Skeletal muscle tissue (tissue), 4 donors: ENCODE data around the gene EMC10. TPM values are rescaled to one million over a fixed set of nuclear protein-coding genes. Genes with fewer than 3 reads are reported as not detected.
A peak's percentile ranks its signal among the peaks of the same experiment; 100 is the strongest.

Experiments
- H3K27ac ChIP-seq: one replicate; pipeline ENCODE4 v1.7.0; 2013; ENCODE audit warnings: mild to moderate bottlenecking, low read depth, low read length, inconsistent platforms
- H3K27me3 ChIP-seq, 3 donors: one replicate each; pipeline ENCODE4 v1.7.0; 2013; ENCODE audit warnings: low read length in 3 of 3; ENCODE audit not compliant: control insufficient read depth in 3 of 3, insufficient read depth in 3 of 3
- H3K36me3 ChIP-seq, 3 donors: one replicate each; pipeline ENCODE4 v1.7.0; 2013; ENCODE audit warnings: low read length in 3 of 3; ENCODE audit not compliant: control insufficient read depth in 3 of 3, insufficient read depth in 3 of 3
- H3K4me1 ChIP-seq, 3 donors: one replicate each; pipeline ENCODE4 v1.7.0; 2013; ENCODE audit warnings: low read length in 3 of 3, mild to moderate bottlenecking in 3 of 3; ENCODE audit not compliant: control insufficient read depth in 3 of 3, insufficient read depth in 3 of 3
- H3K4me3 ChIP-seq, 3 donors: one replicate each; pipeline ENCODE4 v1.7.0; 2013; ENCODE audit warnings: low read length in 3 of 3
- H3K9ac ChIP-seq, 3 donors: one replicate each; pipeline ENCODE4 v1.7.0; 2013; ENCODE audit warnings: low read length in 3 of 3, mild to moderate bottlenecking in 3 of 3, moderate library complexity in 2 of 3, low read depth in 1 of 3
- H3K9me3 ChIP-seq, 3 donors: one replicate each; pipeline ENCODE4 v1.7.0; 2013; ENCODE audit warnings: low read length in 3 of 3; ENCODE audit not compliant: control insufficient read depth in 3 of 3
- total RNA-seq: library from RNA; depleted of rRNA; stranded (reverse); fragments of >200 nt; gene quantifications from one replicate; pipeline ENCODE4 v1.2.3, GENCODE V29; 2014
- donor health status: Osteomylitis.

The EMC10 gene
- total RNA-seq, 1 donor from 2014 or later = 29.2 TPM

DNA sequence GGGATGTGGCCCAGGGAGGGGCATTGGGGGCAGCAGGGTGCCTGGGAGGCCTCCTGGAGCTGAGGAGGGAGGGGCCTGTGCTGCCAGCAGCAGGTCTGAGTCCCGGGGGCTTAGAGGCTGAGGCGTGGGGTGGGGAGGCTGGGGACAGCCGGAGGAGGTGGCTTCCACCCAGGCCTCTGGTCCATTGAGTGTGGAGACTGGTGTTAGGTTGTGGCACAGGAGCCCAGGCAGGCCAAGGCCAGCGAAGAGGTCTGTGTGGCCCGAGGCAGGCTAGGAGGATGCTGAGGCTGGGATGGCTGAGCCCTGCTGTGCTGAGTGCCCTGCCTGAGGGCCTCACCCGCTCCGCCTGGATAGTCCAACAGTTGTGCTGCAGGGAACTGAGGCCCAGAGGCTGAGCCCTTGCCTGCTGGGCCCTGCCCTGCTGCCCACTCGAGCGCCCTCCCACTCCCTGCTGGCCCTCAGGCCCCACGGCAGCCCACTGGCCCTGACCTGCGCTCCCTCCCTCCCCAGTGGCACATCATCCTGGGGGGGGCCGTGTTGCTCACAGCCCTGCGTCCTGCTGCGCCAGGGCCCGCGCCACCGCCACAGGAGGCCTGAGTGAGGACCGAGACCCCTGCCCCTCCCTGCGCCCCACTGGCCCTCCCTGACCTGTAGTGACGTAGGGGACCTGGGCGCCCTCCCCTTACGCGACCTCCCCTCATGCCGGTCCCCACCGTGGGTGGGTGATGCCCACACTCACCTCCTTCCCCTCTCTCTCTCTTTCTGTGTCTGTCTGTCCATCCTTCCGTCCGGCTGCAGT lies 5.2 kb downstream of the EMC10 start:
- Histone ChIP-seq H3K4me1 (peaks cover 13 to 37% (median 15%) of the 10 kb centered on the region in 3 donors), H3K4me3 (no peak overlapping the region), H3K27ac (no peak overlapping the region), H3K27me3 (no peaks in the 10 kb centered on the region), H3K9ac (no peak overlapping the region), H3K36me3 (peaks cover 33 to 41% (median 38%) of the 10 kb centered on the region in 3 donors), H3K9me3 (no peaks in the 10 kb centered on the region)

DNA sequence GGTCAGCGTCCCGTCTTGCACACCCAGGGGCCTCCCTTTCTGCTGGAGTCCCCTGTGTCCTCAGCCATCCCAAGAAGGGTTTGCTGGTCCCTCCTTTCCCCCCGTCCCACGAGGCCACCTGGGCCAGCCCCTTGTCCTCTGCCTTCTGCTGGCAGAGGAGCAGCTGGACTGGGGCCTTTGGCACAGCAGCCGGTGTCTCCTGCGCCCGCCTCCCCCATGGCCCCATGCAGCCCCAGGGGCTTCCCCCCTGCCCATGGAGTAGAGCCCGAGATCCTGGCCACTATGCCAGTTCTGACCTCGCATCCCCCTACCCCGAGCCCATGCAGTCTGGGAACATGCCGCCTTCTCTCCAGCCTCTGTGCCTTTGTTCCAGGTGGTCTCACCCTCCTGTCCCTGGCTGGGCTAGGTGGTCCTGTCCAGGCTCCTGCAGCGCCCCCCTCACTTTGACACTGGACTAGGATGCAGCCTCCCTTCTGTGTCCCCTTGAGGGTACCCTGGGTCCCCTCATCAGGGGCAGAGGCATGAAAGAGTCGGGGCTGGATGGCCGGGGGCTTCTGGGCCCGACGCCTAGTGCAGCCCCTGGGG lies 6.1 kb downstream of the EMC10 start:
- peaks cover 6 to 37% (median 14%) of the 10 kb centered on the region in 3 donors for H3K4me1 ChIP-seq
- no peaks in the 10 kb centered on the region for H3K27me3 ChIP-seq
- no peak overlapping the region for H3K27ac ChIP-seq
- no peak overlapping the region for H3K4me3 ChIP-seq
- peaks cover 0 to 4% (median 0%) of the 10 kb centered on the region in 3 donors for H3K9me3 ChIP-seq
- H3K36me3 ChIP-seq = peaks cover 42 to 47% (median 45%) of the 10 kb centered on the region in 3 donors
- peak overlapping the region in 1 of 3 donors; percentile 45 for H3K9ac ChIP-seq

DNA sequence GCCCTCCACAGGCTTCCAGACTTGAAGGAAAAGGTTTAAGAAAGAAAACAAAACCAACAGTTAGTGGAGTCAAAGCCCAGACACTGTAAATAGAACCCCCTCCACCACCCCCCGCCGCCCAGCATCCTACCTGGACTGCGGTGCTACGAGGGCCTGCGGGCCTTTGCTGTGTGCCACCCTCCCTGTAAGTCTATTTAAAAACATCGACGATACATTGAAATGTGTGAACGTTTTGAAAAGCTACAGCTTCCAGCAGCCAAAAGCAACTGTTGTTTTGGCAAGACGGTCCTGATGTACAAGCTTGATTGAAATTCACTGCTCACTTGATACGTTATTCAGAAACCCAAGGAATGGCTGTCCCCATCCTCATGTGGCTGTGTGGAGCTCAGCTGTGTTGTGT lies 6.6 kb downstream of the EMC10 start:
- Histone ChIP-seq H3K36me3 (peaks cover 44 to 47% (median 46%) of the 10 kb centered on the region in 3 donors), H3K4me3 (no peak overlapping the region), H3K9me3 (peaks cover 0 to 4% (median 0%) of the 10 kb centered on the region in 3 donors), H3K4me1 (peaks cover 2 to 32% (median 11%) of the 10 kb centered on the region in 3 donors), H3K27ac (no peak overlapping the region), H3K27me3 (no peaks in the 10 kb centered on the region), H3K9ac (peak overlapping the region in 1 of 3 donors; percentile 45)

DNA sequence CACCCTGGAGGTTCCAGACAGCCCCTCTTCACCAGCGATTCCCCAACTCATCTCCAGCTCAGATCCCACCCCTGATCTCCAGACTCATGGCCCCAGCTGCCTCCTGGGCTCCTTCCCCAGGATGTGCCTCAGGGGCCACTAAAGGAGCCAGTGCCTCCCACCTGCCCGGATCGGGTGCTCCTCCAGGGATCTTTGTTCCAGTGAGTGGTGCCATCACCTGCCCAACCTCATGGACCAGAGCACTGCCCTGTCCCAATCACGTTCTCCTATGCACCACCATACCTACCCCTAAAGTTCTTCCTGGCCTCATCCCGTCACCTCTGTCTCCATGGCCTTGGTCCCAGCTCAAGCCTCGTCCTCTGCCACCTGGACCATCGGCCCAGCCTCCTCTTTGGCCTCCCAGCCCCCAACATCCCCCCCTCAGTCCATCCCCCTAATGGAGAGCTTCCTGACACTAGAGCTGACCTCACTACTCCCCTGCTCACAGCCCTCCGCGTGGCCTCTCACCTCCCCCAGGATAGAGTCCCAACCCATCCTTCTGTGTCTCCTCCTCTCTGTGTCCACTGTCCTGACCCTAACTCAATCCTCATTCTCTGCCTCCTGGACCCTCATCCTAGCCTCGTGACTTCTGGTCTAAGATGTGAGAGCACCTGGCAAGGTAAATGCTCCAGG lies 9.1 kb downstream of the EMC10 start:
- peaks cover 0 to 5% (median 0%) of the 10 kb centered on the region in 3 donors for H3K9me3 ChIP-seq
- peaks cover 24 to 27% (median 26%) of the 10 kb centered on the region in 3 donors for H3K36me3 ChIP-seq
- H3K4me1 ChIP-seq = peaks cover 8 to 33% (median 16%) of the 10 kb centered on the region in 3 donors
- no peaks in the 10 kb centered on the region for H3K27me3 ChIP-seq
- no peak overlapping the region for H3K9ac ChIP-seq
- H3K4me3 ChIP-seq = no peak overlapping the region
- H3K27ac ChIP-seq = peak overlapping the region; percentile 36

DNA sequence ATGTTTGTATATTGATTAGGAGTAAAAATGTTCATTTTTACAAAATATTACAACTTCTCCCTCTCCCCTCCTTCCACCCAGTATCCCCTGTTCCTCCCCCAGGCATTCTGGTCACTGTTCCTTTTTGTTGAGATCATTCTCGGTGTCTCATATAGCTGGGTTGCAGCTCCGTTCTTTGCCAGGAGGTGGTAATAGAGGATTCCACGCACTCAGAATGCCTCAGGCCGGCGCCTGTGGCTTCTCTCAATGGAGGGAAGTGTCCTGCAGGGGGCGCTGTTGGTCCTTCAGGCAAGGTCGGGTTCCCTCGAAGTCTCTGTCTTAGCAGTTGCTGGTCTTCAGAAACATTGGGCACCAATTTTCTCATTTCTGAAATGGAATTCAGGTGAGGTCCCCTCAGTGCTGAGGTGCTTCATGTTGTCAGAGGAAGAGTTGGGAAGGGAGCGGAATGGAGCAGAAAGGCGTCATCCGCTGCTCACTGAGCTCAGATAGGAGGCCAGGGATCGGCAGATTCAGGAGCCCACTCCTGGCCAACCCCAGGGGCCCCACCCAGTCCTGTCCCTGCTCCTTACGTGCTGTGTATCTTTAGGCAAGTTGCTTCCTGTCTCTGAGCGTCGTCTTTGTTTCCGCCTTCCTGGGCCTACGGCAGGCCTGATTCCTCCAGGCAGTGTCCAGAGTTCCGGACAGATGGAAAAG lies 10.7 kb downstream of the EMC10 start:
- peaks cover 16 to 48% (median 26%) of the 10 kb centered on the region in 3 donors for H3K4me1 ChIP-seq
- peaks cover 0 to 7% (median 0%) of the 10 kb centered on the region in 3 donors for H3K9me3 ChIP-seq
- H3K4me3 ChIP-seq = no peak overlapping the region
- H3K9ac ChIP-seq = no peak overlapping the region
- peak overlapping the region; percentile 36 for H3K27ac ChIP-seq
- no peaks in the 10 kb centered on the region for H3K27me3 ChIP-seq
- H3K36me3 ChIP-seq = peaks cover 17 to 21% (median 19%) of the 10 kb centered on the region in 3 donors

DNA sequence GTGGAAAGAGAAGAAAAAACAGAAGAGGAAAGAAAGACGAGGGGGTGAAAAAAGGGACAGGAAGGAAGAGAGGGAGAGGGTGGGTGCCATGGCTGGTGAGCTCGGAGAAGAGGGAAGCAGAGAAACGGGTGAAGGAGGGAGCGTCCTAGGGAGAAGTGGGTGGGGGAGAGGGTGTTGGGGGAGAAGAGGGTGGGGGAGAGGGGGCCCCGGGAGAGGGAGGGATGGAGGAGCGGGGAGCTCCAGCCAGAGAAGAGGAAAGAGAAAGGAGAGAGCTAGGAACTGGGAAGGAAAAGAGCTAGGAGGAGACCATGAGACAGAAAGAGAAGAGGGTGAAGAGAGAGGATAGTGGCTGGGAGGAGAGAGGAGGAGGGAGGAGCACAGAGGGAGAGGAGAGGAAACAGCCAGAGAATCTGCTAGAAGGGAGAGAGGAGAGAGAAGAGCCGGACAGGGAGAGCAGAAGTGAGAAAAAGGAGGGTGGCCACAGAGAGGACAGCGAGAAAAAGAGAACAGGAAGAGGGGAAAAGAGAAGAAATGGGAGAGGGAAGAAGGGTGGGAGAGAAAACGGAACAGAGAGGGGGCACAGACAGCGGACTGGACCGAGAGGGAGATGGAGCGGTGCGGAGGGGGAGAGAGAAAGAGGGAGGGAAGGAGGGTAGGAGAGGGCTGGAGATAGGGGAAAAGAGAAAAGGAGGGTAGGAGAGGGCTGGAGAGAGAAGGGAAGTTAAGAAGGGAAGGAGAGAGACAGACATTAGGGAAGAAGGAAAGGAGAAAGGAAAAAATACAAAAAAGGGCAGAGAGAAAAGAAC lies 12.3 kb downstream of the EMC10 start:
- Histone ChIP-seq H3K36me3 (peaks cover 15 to 17% (median 15%) of the 10 kb centered on the region in 3 donors), H3K9ac (peak overlapping the region in 1 of 3 donors; percentile 69), H3K27me3 (no peaks in the 10 kb centered on the region), H3K4me1 (peaks cover 16 to 48% (median 30%) of the 10 kb centered on the region in 3 donors), H3K9me3 (peaks cover 0 to 7% (median 0%) of the 10 kb centered on the region in 3 donors), H3K27ac (peak overlapping the region; percentile 69), H3K4me3 (no peak overlapping the region)

DNA sequence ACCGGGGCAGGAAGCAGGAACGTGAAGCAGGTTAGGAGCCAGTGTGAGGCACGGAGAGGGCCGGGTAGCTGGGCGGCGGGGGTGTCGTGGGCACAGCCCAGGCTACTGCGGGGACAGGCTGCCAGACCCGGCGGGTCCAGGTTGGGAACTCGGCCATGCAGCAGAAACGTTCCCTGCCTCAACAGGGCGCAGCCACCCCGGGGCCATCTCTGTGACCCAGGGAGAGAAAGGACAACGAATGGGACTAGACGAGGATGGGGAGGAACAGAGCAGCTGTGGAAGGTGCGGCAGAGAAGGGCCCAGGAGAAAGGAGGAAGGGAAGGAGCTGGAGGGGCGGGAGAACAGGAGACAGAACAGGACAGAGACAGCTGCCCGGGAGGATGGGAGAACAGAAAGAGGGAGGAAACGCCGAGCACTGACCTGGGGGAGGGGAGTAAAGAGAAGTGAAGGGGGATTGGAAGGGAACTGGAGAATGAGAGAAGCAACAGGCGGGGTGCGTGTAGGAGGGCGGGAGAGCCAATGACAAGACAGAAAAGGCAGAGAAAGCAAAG lies 13.2 kb downstream of the EMC10 start:
- Histone ChIP-seq H3K27me3 (no peaks in the 10 kb centered on the region), H3K9me3 (peaks cover 0 to 7% (median 0%) of the 10 kb centered on the region in 3 donors), H3K4me1 (peaks cover 16 to 48% (median 30%) of the 10 kb centered on the region in 3 donors), H3K27ac (peak overlapping the region; percentile 69), H3K9ac (peak overlapping the region in 1 of 3 donors; percentile 69), H3K4me3 (peak overlapping the region in 1 of 3 donors; percentile 36), H3K36me3 (peaks cover 13 to 17% (median 15%) of the 10 kb centered on the region in 3 donors)

DNA sequence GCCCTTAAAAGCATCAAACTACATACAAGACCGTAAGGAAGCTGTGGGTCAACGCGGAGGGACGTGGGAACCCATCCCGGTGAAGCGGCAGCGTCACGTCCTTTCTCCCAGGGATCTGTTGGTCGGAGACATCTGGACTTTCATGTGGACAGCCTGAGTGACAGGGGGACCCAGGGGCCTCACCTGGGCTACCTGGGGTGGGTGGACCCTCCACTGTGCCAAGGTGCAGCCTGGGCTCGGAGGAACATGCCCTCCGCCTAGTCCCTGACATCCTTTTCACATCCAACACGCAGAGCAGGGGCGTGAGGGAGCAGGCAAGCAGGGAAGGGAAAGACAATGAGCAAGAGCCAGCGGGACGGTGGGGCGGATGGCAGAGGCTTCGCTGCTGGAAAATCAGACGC lies 14.1 kb downstream of the EMC10 start:
- Histone ChIP-seq H3K36me3 (peaks cover 13 to 17% (median 13%) of the 10 kb centered on the region in 3 donors), H3K27me3 (no peaks in the 10 kb centered on the region), H3K27ac (peak overlapping the region; percentile 88), H3K9ac (peak overlapping the region; percentile 1 to 76 (median 40)), H3K4me1 (peaks cover 16 to 51% (median 30%) of the 10 kb centered on the region in 3 donors), H3K9me3 (peaks cover 0 to 7% (median 0%) of the 10 kb centered on the region in 3 donors), H3K4me3 (peak overlapping the region; percentile 50 to 65 (median 59))
